Stimulated activated CD4-positive, alpha-beta T cell treated with anti-CD3 and anti-CD28 coated beads, Interleukin-4, amount 100 ng/mL, for 1 hour (primary cell): ENCODE measurements around the gene PDE4A.
"Not testable (repeated sequence)": the region's sequence is repeated elsewhere in the genome, so short reads cannot be mapped to it uniquely, and the experiment has no call there.

Experiments
- DNase-seq: peaks from one replicate; pipeline ENCODE4 v3.0.0-alpha.2; 2020

Gene PDE4A

DNA sequence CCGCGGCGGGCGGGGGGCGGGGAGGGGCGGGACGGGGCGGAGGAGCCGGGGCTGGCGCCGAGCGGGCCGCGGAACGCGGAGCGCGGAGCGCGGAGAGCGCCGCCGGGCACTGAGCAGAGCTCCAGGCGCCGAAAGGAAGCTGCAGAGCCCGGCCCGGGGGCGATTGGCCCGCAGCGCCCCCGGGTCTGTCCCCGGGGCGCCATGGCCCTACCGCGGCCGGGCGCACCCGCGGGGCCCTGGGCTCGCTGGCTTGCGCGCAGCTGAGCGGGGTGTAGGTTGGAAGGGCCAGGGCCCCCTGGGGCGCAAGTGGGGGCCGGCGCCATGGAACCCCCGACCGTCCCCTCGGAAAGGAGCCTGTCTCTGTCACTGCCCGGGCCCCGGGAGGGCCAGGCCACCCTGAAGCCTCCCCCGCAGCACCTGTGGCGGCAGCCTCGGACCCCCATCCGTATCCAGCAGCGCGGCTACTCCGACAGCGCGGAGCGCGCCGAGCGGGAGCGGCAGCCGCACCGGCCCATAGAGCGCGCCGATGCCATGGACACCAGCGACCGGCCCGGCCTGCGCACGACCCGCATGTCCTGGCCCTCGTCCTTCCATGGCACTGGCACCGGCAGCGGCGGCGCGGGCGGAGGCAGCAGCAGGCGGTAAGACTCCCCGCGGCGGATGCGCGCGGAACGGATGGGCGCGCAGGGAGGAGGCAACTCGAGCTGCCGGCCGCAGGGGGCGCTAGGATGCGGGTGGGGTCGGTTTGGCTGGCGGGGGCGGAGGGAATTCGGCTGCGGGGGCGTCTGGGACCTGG, at the start of gene PDE4A:
Gene PDE4A, plus strand, starts transcription at position 95 of the 796 bp plus-strand sequence. Its CDS starts 227 bp downstream, at position 322.
- peak; percentile 58 for DNase-seq

DNA sequence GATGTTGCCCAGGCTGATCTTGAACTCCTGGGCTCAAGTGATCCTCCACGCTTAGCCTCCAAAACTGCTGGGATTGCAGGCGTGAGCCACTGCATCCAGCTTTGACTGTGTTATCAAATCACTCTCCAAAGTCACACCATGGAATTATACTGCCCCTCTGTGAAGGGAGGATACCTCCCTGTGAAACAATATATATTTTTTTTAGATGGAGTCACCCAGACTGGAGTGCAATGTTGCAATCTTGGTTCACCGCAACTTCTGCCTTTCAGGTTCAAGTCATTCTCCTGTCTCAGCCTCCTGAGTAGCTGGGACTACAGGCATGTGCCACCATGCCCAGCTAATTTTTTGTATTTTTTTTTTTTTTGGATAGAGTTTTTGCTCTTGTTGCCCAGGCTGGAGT, 47.6 kb upstream of the PDE4A start:
- no peak for DNase-seq

DNA sequence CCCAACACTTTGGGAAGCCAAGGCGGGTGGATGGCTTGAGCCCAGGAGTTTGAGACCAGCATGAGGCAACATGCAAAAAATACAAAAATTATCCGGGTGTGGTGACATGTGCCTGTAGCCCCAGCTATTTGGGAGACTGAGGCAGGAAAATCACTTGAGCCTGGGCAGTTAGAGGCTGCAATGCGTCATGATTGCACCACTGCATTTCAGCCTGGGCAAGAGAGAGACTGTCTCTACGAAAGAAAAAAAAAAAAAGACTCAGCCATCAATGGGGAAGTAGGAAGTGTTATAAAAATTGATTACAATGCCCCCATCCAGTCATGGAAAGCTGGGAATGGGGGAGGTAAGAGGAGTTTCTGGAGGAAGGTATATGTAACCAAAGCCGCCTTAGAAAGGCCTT, 45.4 kb upstream of the PDE4A start:
- no peak for DNase-seq

DNA sequence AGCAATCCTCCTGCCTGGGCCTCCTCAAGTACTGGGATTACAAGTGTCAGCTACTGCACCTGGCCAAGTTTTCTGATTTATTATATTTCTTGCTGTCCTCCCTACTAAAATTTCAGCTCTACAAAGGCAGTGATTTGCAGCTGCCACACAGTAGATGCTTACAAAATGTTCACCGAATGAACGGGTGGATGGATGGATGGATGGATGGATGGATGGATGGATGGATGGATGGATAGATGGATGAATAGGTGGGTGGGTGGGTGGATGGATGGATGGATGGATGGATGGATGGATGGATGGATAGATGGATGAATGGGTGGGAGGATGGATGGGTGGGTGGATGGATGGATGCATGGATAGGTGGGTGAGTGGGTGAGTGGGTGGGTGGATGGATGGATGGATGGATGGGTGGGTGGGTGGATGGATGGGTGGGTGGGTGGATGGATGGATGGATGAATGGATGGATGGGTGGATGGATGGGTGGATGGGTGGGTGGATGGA, 43.1 kb upstream of the PDE4A start:
- not testable (repeated sequence) for DNase-seq

DNA sequence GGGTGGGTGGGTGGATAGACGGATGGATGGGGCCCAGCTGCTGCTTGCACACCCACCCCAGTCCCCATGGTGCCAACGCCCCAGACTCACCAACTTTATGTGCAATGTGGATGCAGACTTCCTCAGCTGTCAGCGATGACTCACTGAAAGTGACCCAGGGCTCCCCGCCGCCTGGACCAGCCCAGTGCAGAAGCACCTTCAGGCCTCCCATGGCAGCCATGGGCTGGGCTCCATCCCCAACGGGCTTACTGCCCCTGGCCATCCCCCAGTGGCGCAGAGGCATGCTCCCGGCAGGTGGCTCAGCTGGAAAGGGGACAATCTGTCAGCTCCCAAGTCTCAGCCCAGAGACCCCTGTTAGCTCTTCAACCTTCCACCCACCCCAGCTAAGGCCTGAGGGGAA, 42.2 kb upstream of the PDE4A start:
- DNase-seq, result no peak

DNA sequence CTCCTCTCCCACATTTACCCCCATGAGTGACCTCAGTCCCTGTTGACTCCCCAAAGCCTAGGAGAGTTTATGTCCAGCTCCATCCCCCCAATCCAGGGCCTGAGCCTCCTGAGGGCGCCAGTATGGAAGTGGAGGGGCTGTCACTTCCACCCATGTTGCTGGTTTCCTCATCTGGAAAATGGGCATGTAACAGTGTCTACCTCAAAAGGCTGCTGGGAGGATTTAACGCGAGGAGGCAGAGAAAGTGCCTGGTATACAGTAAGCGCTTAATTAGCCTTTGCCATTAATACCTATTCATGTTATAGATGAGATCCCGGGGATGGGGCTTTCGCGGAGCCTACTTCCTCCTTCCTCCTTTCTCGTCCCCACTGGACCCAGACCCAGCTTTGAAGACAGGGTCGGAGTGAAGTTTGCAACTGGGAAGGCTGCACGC, 40.4 kb upstream of the PDE4A start:
- DNase-seq, result no peak

DNA sequence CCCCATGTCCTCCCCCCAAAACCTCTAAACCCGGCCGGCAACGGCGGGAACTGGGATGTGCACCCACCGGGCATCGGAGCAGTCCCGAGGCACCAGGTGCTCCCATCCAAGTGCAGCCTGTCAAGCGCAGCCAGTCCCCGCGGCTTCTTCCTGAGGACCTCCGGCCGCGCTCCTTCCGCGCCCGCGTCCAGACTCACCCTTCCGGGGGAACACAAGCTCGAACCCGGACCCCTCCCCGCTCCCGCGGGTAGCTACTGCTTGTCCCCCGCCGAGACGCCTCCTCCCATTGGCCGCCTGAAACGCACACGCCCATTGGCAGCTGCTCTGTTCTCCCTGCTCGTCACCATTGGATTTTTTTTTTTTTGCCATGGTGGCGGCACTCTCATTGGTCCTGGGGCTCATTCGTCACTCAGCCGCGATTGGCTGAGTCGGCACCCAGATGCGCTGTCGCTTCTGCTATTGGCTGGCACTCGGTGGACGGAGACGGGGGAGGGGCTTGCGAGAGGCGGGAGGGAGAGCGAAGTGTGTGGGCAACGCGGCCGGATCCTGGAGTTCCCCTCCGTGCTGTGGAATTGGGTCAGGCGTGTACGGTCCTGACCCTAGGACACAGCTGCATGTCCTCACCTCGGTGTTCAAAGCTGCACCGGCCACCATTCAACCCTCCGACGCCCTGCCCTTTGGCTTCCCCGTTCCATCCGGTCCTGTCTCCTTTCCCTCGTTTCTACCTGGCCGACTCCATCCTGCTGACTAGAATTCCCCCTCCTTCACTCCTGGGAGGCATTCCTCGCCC, 39.8 kb upstream of the PDE4A start, which contains the start of gene TYK2:
Gene TYK2, minus strand, starts transcription at position 260 of the 790 bp plus-strand sequence. CDS start 2,166 bp downstream, outside the sequence.
- DNase-seq, result peak; percentile 96

DNA sequence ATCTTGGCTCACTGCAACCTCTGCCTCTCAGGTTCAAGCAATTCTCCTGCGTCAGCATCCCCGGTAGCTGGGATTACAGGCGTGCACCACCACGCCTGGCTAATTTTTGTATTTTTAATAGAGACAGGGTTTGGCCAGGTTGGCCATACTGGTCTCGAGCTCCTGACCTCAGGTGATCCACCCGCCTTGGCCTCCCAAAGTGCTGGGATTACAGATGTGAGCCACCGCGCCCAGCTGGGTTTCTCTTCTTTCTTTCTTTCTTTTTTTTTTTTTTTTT, 37.2 kb upstream of the PDE4A start:
- DNase-seq, result not testable (repeated sequence)

DNA sequence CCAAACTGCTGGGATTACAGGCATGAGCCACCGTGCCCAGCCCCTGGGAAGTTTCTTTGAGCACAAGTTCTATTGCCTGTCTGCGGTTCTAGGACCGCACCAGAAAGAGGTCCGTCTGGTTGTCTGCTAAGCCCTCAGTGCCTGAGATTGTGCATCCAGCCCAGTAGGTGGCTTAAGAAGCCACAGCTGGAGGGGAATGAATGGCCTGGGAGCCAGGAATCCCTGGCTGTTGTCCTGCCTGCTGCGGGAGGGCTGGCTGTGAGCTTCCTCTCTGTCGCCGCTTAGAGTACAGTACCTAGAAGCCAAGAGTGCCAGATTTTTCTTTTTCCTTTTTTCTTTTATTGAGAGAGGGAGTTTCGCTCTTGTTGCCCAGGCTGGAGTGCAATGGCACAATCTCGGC, 35.8 kb upstream of the PDE4A start:
- no peak for DNase-seq

DNA sequence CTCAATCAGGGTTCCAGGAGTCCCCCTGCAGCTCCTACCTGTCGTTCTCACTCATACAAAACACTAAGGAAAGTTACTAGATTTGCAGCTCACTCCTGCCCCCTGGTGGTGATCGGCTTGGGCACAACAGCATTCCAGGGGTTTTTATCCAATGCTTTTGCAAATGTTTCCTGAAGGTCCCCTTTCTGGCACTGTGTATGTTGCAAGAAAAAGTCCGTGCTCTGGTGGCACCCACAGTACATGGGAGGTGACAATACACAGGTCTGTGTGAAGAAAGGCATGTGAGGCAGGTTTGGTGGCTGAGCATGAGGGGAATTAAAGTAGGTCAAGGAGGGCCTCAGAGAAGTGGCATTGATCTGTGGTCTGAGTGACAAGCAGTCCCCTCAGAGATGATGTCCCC, 31.4 kb upstream of the PDE4A start:
- peak; percentile 83 for DNase-seq

DNA sequence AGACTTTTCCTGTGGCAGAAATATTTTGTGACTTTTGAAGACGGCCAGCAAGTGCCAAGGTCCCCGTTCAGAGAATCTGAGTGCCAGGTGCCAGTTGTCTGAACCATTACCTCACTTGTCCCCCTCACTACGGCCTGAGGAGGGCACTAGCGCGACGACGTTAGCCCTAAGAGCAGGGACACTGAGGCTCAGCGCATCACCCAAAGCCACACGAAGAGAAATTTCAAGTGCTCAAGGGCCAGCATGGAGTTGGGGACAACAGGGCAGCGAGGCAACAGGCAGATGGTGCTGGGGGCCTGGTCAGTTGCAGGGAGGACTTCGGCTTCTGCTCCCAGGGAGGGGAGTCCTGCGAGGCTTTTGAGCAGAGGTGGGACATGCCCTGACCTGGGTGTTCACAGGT, 30.5 kb upstream of the PDE4A start:
- DNase-seq, result peak; percentile 39

DNA sequence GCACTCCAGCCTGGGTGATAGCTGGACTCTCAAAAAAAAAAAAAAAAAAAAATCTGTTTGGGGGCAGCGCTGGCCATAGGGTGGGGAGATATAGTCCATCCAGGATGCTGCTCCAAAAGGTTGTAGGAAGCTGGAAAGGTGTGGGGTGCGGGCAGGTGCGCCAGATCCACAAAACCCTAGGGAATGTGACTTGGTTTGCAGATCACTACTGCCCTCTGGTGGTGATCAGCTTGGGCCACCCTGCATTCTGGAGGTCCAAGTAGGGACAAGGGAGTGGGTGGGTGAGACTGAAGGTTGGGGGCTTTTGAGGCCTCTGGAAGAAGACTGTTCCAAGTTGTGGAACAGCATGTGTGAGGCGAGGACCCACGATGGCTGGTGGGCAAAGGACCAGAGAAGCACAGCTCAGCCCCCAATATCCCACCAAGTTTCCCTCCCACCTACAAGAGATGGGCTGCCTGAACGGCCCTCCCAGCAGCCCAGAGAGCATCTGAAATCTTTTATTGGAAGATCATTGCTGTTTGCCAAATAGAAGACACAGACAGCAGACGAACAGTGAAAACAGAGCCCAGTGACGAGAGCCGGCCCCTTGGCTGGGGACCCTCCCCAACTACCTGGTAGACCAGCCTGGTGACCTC, 29.6 kb upstream of the PDE4A start:
- peak; percentile 58 for DNase-seq

DNA sequence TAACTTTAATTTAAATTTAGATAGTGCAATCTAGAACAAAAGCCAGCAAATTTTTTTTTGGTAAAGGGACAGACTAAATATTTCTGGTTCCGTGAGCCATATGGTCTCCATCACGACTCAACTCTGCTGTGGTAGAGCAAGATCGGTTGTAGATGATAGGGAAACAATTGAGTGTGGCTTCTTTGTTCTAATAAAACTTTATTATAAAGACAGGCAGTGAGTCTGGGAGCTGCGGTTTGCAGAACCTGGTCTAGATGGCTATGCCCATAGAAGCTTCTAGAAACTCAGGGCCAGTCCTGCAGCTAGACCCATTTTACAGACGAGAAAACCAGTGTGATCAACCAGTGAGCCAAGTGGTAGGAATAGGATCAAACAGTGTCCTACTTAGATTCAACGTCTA, 28.2 kb upstream of the PDE4A start:
- no peak for DNase-seq

DNA sequence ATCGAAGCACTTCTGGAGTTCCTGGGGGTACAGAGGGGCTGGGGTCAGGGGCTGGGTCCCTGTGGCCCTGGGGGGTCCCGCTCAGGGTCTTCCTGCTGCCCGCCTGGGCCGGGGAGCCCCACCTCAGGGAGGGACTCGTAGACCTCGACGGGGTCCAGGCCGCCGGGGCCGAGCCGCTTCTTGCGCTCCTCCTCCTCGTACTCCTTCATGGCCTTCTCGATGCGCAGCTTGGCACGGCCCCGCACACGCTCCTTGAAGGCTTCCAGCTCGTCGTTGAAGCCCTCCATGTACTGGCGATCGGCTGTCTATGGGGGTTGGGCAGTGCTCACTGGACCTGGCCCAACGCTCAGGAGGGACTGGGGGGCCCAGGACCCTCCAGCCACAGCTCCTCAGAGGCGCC, 27.2 kb upstream of the PDE4A start:
- DNase-seq, result no peak

DNA sequence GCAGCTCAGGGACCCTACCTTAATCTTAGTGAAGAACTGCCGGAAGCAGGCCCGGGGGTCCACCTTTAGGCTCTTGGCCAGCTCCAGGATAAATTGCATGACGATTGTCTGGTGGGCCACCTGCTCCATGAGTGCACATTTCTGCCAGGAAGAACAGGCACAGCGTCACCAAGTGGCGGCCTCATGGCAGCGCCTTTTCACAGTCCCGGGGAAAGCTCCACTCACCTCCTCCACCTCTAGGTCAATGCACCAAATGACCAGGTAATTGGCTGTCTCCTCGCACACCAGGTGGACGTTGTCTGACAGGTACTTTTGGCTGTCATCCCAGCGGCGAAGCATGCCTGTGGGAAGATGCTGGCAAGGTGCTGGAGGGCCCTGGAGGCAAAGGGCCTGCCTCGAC, 25.3 kb upstream of the PDE4A start:
- DNase-seq, result no peak

DNA sequence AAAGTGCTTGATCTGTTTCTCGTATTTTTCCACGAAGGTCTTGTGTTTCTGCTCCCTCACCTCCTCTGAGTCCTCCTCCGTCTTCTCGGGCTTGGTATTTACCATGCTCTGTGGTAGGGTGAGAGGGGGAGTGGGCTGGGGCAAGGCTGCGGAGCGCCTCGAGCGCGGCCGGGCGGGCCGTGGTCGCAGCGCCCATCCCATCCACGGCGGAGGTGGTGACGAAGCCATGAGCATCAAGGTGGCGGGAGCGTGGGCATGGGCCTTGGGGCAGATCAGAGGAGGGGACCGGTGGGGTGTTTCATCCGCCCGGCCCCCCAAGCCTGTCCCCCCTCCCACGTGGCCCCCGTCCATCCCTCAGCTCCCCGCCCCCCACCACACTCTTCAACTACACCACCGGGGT, 24.9 kb upstream of the PDE4A start:
- no peak for DNase-seq

DNA sequence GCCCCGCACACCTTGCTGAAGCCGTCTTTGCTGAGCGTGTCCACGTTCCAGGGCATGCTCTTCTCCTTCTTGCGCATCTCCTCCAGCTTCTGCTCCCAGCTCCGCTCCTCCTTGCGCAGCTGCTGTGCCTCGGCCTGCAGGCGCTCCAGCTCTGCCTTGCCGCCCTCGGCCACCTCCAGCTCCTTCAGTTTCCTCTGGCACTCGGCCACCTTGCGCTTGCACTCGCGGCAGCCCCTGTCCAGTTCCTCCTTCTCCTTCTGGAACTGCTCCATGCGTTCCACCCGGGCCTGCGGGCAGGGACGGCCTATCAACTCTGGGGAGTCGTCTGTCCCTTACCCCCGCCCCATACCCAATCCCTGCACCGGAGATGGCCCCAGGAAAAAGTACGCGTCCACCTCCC, 24.4 kb upstream of the PDE4A start:
- DNase-seq, result no peak

DNA sequence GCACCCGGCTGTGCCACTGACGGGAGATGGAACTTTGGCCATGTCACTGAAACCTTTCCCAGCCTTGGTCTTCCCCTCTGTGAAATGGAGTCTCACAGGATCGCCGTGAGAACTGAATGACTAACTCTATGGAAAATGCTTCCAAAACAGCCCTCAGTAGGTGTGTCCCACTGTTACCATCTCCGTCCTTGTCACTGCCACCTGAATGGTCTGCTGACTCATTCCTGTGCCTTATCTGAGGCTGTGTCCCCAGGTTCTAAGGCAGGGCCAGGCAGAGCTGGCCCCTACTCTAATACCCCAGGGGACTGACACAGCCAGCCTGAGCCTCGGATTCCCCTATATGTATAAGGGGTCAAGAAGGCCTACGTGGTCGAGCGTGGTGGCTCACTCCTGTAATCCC, 21.5 kb upstream of the PDE4A start:
- DNase-seq, result no peak

DNA sequence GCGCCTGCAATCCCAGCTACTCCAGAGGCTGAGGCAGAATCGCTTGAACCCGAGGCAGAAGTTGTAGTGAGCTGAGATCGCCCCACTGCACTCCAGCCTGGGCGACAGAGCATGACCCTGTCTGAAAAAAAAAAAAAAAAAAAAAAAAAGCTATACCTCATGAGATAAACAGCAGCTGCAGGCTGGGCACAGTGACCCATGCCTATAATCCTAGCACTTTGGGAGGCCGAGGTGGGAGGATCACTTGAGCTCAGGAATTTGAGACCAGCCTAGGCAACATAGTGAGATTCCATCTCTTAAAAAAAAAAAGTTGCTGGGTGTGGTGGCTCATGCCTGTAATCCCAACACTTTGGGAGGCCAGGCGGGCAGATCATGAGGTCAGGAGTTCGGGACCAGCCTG, 21.0 kb upstream of the PDE4A start:
- not testable (repeated sequence) for DNase-seq

DNA sequence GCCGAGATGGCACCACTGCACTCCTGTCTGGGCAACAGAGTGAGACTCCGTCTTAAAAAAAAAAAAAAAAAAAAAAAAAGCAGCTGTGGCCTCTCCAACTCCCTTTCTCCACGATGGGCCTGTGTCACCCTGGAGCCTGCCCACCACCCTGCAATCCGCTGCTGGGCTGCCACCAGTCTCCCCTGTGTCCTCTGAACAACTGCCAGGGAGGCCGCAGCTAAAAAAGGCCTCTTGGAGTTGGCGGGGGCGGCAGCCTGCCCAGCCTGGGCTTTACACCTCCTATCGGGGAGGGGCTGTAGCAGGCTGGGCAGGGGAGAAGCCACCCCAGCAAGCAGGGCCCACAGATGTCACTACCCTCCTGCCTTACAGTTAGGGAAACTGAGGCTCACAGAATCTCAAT, 20.5 kb upstream of the PDE4A start:
- DNase-seq, result no peak

DNA sequence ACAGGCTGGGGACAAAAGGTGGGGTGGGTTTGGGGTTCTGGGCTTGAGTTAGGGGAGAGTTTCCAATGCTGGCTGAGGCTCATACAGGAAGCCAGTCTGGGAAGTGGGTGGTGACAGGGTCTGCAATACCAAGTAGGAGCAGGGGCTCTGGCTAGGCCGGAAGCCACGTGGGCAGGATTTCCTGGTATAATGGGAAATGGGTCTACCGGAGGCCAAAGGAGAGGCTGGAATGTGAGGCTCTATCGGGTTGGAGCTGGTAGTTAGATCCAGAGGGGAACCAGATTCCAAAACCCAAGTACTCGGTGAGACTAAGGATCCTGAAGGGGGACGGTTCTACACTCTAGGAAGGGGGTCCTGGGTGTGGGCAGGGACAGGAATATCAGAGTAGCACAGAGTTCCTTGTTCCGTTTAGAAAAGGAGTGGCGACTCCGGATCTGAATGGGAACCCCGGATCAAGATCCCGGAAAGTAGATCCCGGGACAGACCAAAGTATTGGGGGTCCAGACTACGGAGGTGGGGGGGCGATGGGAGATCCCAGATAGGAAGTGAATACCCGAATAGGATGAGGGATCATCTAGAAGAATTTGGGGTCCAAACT, 17.8 kb upstream of the PDE4A start:
- no peak for DNase-seq

DNA sequence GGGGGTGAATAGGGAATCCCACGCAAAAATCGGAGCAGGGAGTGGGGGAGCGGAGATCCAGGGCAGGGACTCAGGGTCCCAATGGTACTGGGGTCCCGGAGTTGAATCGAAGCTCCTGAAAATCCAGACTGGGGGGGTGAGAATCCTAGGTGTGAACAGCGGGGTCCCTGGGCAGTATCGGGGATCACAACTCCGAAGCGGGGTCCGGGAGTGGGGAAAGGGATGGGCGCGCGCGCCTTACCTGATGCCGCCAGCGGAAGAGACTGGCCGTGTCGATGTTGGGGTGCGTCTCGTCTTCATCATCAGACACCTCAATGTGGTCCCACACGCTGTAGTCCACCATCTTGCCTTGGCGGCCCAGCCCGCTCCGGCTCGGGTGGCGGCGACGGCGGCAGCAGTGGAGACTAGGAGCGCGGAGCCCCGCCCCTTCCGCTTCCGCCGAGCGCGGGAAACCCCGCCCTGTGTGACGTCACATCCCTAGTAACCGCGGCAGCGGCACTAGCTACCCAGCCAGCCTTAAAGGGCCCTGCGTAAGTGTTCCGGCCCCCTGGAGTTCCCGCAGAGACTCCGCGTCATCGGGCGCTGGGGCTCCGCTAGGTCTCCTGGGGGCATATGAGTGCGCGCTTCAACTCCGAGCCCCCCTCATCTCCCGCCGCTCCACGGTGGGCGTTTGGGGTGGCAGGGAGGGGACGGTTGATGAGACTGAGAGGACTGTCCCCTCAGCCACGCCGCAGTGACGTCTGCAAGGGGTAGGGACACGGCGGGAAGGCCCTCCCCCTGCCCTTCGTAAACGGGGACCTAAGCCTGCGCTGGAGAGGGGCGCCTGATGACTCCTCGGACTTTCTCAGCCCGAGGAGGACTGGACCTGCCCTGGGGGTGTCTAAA, 17.0 kb upstream of the PDE4A start, which contains the start of gene CDC37:
Gene CDC37, minus strand, starts transcription at position 406 of the 885 bp plus-strand sequence. Its CDS starts 63 bp downstream, at position 343.
- DNase-seq, result peak; percentile 98
